Measurements from ENCODE around the gene CEMIP2.

GRCh38 chr9:71671289-71671688 is 97.0 kb downstream of the CEMIP2 start:
- TF ChIP-seq RXRB (CRISPR knock-in tag; IDR thresholded peaks at IDR 0.05; ENCODE audit: borderline replicate concordance) (no peak), HDAC2 (CRISPR knock-in tag; IDR thresholded peaks at IDR 0.05) (no peak), ZNF720 (CRISPR knock-in tag; IDR thresholded peaks at IDR 0.05) (no peak), ZKSCAN1 (IDR thresholded peaks at IDR 0.05; ENCODE audit: low read length) (no peak), GTF2F1 (IDR thresholded peaks at IDR 0.05; ENCODE audit: low read length) (no peak), AGO1 (IDR thresholded peaks at IDR 0.05; ENCODE audit: low read depth, low read length, poor library complexity, severe bottlenecking) (no peak), JDP2 (CRISPR knock-in tag; IDR thresholded peaks at IDR 0.05; ENCODE audit: borderline replicate concordance) (no peak), KDM6A (CRISPR knock-in tag; IDR thresholded peaks at IDR 0.05; ENCODE audit: low read depth) (no peak), PCBP1 (IDR thresholded peaks at IDR 0.05; ENCODE audit: borderline replicate concordance, low read depth, low read length) (no peak), MLLT10 (CRISPR knock-in tag; IDR thresholded peaks at IDR 0.05) (no peak), CREM (IDR thresholded peaks at IDR 0.05) (no peak), CREM (CRISPR knock-in tag; IDR thresholded peaks at IDR 0.05) (no peak), HNRNPUL1 (IDR thresholded peaks at IDR 0.05; ENCODE audit: low read depth, low read length) (no peak)
